ENCODE results near the gene NAXE.
"Not testable (repeated sequence)": the region's sequence is repeated elsewhere in the genome, so short reads cannot be mapped to it uniquely, and the experiment has no call there.

Gene NAXE

GRCh38 chr1:156601122-156601830, 9.7 kb downstream of the NAXE start, which contains the start of gene GPATCH4:
Gene GPATCH4, minus strand, starts transcription at chr1:156601479.
- DNase-seq (ENCODE audit: low read depth in 1 of 2, low spot score in 1 of 2), result peak; percentile 59 to 82
- no peak for TF ChIP-seq JUND (IDR thresholded peaks at IDR 0.05; ENCODE audit: low read depth)
- in situ Hi-C loops (cut with HindIII; ENCODE audit: low pct_unique_long_range_greater_than_20kb, low sequenced_read_pairs), result no loop called here

DNA sequence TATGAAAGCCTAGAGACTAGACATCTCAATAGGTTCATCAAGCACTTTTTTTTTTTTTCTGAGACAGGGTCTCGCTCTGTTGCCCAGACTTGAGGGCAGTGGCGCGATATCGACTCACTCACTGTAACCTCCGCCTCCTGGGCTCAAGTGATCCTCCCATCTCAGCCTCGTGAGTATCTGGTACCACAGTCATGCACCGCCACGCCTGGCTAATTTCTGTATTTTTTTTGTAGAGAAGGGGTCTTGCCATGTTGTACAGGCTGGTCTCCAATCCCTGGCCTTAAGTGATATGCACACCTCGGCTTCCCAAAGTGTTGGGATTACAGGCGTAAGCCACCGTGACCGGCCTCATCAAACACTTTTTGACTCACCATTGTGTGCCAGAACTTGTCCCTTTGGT, 10.3 kb downstream of the NAXE start:
- DNase-seq (ENCODE audit: low read depth in 1 of 2, low spot score in 1 of 2), result no peak
- in situ Hi-C loops (cut with HindIII; ENCODE audit: low pct_unique_long_range_greater_than_20kb, low sequenced_read_pairs), result no loop called here
- TF ChIP-seq JUND (IDR thresholded peaks at IDR 0.05; ENCODE audit: low read depth), result no peak

- no peak for DNase-seq (ENCODE audit: low read depth in 1 of 2, low spot score in 1 of 2)
- in situ Hi-C loops (cut with HindIII; ENCODE audit: low pct_unique_long_range_greater_than_20kb, low sequenced_read_pairs), result no loop called here
- TF ChIP-seq JUND (IDR thresholded peaks at IDR 0.05; ENCODE audit: low read depth), result no peak
These were observed 11.0 kb downstream of the NAXE start for GRCh38 chr1:156602557-156602993.

- DNase-seq (ENCODE audit: low read depth in 1 of 2, low spot score in 1 of 2); in situ Hi-C loops (cut with HindIII; ENCODE audit: low pct_unique_long_range_greater_than_20kb, low sequenced_read_pairs): not testable (repeated sequence)
These were observed 15.8 kb downstream of the NAXE start for GRCh38 chr1:156607344-156607743.

- in situ Hi-C loops (cut with HindIII; ENCODE audit: low pct_unique_long_range_greater_than_20kb, low sequenced_read_pairs), result no loop called here
- TF ChIP-seq JUND (IDR thresholded peaks at IDR 0.05; ENCODE audit: low read depth), result no peak
- DNase-seq (ENCODE audit: low read depth in 1 of 2, low spot score in 1 of 2), result peak; percentile 47 to 82
These were observed 16.6 kb downstream of the NAXE start for GRCh38 chr1:156608036-156608674.

- peak in 1 of 2 experiments; percentile 70 for DNase-seq (ENCODE audit: low read depth in 1 of 2, low spot score in 1 of 2)
- in situ Hi-C loops (cut with HindIII; ENCODE audit: low pct_unique_long_range_greater_than_20kb, low sequenced_read_pairs), result no loop called here
- no peak for TF ChIP-seq JUND (IDR thresholded peaks at IDR 0.05; ENCODE audit: low read depth)
These were observed 17.4 kb downstream of the NAXE start for GRCh38 chr1:156608981-156609380.

GRCh38 chr1:156610072-156610471, 18.5 kb downstream of the NAXE start:
- in situ Hi-C loops (cut with HindIII; ENCODE audit: low pct_unique_long_range_greater_than_20kb, low sequenced_read_pairs); DNase-seq (ENCODE audit: low read depth in 1 of 2, low spot score in 1 of 2): not testable (repeated sequence)

- DNase-seq (ENCODE audit: low read depth in 1 of 2, low spot score in 1 of 2), result no peak
- TF ChIP-seq JUND (IDR thresholded peaks at IDR 0.05; ENCODE audit: low read depth), result no peak
- in situ Hi-C loops (cut with HindIII; ENCODE audit: low pct_unique_long_range_greater_than_20kb, low sequenced_read_pairs), result no loop called here
These were observed 21.1 kb downstream of the NAXE start for GRCh38 chr1:156612666-156613065.

DNA sequence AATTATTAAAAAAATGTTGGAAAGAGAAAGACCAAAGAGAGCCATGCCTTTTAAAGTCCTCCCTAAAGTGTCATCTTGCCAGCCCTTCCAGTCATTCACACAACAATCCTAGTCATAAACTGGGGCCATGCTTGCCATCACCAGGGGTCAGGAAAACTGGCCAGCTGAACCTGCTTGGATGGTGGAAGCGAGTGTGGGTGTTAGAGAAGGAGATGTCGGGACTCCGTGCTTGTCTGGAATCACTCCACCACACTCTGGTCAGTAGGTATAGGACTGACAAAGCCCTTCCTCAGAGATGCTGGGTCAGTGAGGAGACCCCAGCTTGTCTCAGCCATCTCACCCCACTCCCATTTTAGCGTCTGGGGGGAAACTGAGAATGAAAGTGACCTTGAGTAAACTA, 24.4 kb downstream of the NAXE start:
- in situ Hi-C loops (cut with HindIII; ENCODE audit: low pct_unique_long_range_greater_than_20kb, low sequenced_read_pairs), result no loop called here
- peak in 1 of 2 experiments; percentile 48 for DNase-seq (ENCODE audit: low read depth in 1 of 2, low spot score in 1 of 2)
- TF ChIP-seq JUND (IDR thresholded peaks at IDR 0.05; ENCODE audit: low read depth), result no peak

DNA sequence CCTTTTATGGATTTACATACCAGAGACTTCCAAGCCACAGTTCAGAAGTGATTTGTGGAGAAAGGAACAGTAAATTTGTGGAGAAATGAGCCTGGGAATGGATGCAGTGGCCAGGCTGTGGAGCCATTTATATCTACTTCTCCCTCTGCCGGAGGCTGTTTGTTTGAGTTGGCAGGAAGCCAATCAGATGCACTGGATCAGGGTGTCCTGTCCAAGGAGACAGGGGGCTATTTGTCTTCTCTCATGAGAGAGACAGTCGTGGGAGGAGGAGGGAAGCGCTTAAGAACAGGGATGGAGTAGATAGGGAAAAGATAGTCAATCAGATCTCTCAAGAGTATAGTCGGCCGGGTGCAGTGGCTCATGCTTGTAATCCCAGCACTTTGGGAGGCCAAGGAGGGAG, 24.9 kb downstream of the NAXE start:
- peak in 1 of 2 experiments; percentile 84 for DNase-seq (ENCODE audit: low read depth in 1 of 2, low spot score in 1 of 2)
- TF ChIP-seq JUND (IDR thresholded peaks at IDR 0.05; ENCODE audit: low read depth), result no peak; the same call in 1 of the 2 replicates
- in situ Hi-C loops (cut with HindIII; ENCODE audit: low pct_unique_long_range_greater_than_20kb, low sequenced_read_pairs), result no loop called here

DNA sequence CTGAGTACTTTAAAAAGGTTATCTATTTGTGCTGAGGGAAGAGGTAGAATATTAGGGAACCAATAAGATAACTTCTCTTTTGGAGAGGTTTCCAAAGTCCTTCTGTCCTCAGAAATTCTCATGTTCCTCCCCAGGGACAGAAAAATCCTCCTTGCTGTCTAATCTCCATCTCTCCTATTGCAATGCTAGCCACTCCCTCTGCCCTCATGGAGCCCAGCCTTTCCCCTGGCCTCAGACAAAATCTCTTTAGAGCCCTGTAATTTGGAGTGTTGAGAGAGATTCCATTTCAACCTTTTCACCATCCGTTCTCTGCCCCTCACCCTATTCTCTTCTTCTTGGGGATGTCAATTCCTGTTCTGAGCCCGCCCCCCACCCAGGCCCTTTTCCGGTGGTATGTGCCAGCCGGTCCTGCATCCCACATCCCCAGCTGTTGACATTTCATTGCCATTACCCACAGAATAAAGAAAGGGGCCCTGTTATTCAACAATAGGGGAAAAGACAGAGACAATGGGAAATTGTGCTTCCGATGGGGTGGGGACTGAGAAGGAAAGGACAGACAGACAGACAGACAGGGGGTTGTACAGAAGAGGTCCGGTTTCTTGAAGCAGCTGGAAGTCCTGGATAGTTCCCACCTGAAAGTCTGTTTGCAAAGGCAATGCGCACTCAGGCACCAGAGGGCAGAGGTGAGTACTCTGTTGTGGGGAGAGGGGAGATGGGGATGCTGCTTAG, 27.4 kb downstream of the NAXE start, which contains the start of gene HAPLN2:
Gene HAPLN2, plus strand, starts transcription at position 563 of the 729 bp plus-strand sequence. CDS start 4,076 bp downstream, outside the sequence.
- TF ChIP-seq JUND (IDR thresholded peaks at IDR 0.05; ENCODE audit: low read depth), result no peak
- in situ Hi-C loops (cut with HindIII; ENCODE audit: low pct_unique_long_range_greater_than_20kb, low sequenced_read_pairs), result no loop called here

GRCh38 chr1:156619582-156619955, 28.0 kb downstream of the NAXE start:
- DNase-seq (ENCODE audit: low read depth in 1 of 2, low spot score in 1 of 2), result no peak
- in situ Hi-C loops (cut with HindIII; ENCODE audit: low pct_unique_long_range_greater_than_20kb, low sequenced_read_pairs), result no loop called here
- TF ChIP-seq JUND (IDR thresholded peaks at IDR 0.05; ENCODE audit: low read depth), result no peak

More for the DNA sequence above, 27.4 kb downstream of the NAXE start, which contains the start of gene HAPLN2:
- DNase-seq (ENCODE audit: low read depth in 1 of 2, low spot score in 1 of 2), result peak in 1 of 2 experiments; percentile 65

Measured in T47D (cell line).